ENCODE measurements around the gene MACROH2A2.

The MACROH2A2 gene

GRCh38 chr10:70125918-70126552, 73.4 kb downstream of the MACROH2A2 start:
- DNase-seq (ENCODE audit: low read depth in 1 of 2, low spot score in 1 of 2) = no peak

- DNase-seq (ENCODE audit: low read depth in 1 of 2, low spot score in 1 of 2) = no peak
Measured at GRCh38 chr10:70126700-70127395, 74.2 kb downstream of the MACROH2A2 start.

GRCh38 chr10:70130878-70131559, 78.4 kb downstream of the MACROH2A2 start:
- no peak for DNase-seq (ENCODE audit: low read depth in 1 of 2, low spot score in 1 of 2)

- DNase-seq (ENCODE audit: low read depth in 1 of 2, low spot score in 1 of 2) = no peak
Measured at GRCh38 chr10:70131560-70131937, 78.9 kb downstream of the MACROH2A2 start.

GRCh38 chr10:70132098-70133029, 79.7 kb downstream of the MACROH2A2 start, which contains the start of gene AIFM2:
AIFM2 (minus strand) TSS chr10:70132825; CDS start chr10:70124084, 8,741 bp downstream.
- peak in 1 of 2 donors; percentile 11 for DNase-seq (ENCODE audit: low read depth in 1 of 2, low spot score in 1 of 2)

GRCh38 chr10:70135046-70135445, 82.4 kb downstream of the MACROH2A2 start:
- no peak for DNase-seq (ENCODE audit: low read depth in 1 of 2, low spot score in 1 of 2)

- no peak for DNase-seq (ENCODE audit: low read depth in 1 of 2, low spot score in 1 of 2)
Measured at GRCh38 chr10:70135684-70136083, 83.0 kb downstream of the MACROH2A2 start.

- DNase-seq (ENCODE audit: low read depth in 1 of 2, low spot score in 1 of 2) = no peak
Measured at GRCh38 chr10:70137135-70137534, 84.5 kb downstream of the MACROH2A2 start.

- no peak for DNase-seq (ENCODE audit: low read depth in 1 of 2, low spot score in 1 of 2)
Measured at GRCh38 chr10:70137927-70138883, 85.6 kb downstream of the MACROH2A2 start.

- no peak for DNase-seq (ENCODE audit: low read depth in 1 of 2, low spot score in 1 of 2)
Measured at GRCh38 chr10:70139151-70139996, 86.7 kb downstream of the MACROH2A2 start.

- no peak for DNase-seq (ENCODE audit: low read depth in 1 of 2, low spot score in 1 of 2)
Measured at GRCh38 chr10:70139997-70140250, 87.3 kb downstream of the MACROH2A2 start.

- no peak for DNase-seq (ENCODE audit: low read depth in 1 of 2, low spot score in 1 of 2)
Measured at GRCh38 chr10:70140297-70140696, 87.7 kb downstream of the MACROH2A2 start.

GRCh38 chr10:70142555-70142954, 89.9 kb downstream of the MACROH2A2 start:
- no peak for DNase-seq (ENCODE audit: low read depth in 1 of 2, low spot score in 1 of 2)

GRCh38 chr10:70144372-70145110, 91.9 kb downstream of the MACROH2A2 start:
- no peak for DNase-seq (ENCODE audit: low read depth in 1 of 2, low spot score in 1 of 2)

- peak in 1 of 2 donors; percentile 13 for DNase-seq (ENCODE audit: low read depth in 1 of 2, low spot score in 1 of 2)
Measured at GRCh38 chr10:70145166-70145665, 92.6 kb downstream of the MACROH2A2 start.

- peak; percentile 47 to 58 for DNase-seq (ENCODE audit: low read depth in 1 of 2, low spot score in 1 of 2)
Measured at GRCh38 chr10:70145666-70146488, 93.2 kb downstream of the MACROH2A2 start.

- peak; percentile 77 to 79 for DNase-seq (ENCODE audit: low read depth in 1 of 2, low spot score in 1 of 2)
Measured at GRCh38 chr10:70146489-70147258, 94.0 kb downstream of the MACROH2A2 start, which contains the start of gene TYSND1. TYSND1 (minus strand) TSS chr10:70146700; CDS start chr10:70146586, 114 bp downstream.
